Progenitor cell of endocrine pancreas (in vitro differentiated cells): ENCODE results near the gene INSIG2. TPM values are rescaled to one million over a fixed set of nuclear protein-coding genes. Genes with fewer than 3 reads are reported as not detected.

Experiments used
- DNase-seq: peaks from one replicate; pipeline ENCODE4 v3.0.0; 2021; ENCODE audit warnings: low spot score; ENCODE audit not compliant: unreplicated experiment
- H3K27ac Mint-ChIP-seq: 2 replicates; pipeline ENCODE4 v1.8.0; 2021; ENCODE audit warnings: mild to moderate bottlenecking, moderate library complexity, mixed read lengths
- H3K27me3 Mint-ChIP-seq: 2 replicates; pipeline ENCODE4 v1.8.0; 2021; ENCODE audit warnings: mixed read lengths
- H3K36me3 Mint-ChIP-seq: 2 replicates; pipeline ENCODE4 v1.8.0; 2022; ENCODE audit warnings: mixed read lengths; ENCODE audit not compliant: insufficient read depth
- H3K4me1 Mint-ChIP-seq: 2 replicates; pipeline ENCODE4 v1.8.0; 2021; ENCODE audit warnings: low read depth, mixed read lengths
- H3K4me3 Mint-ChIP-seq: 2 replicates; pipeline ENCODE4 v1.8.0; 2021; ENCODE audit warnings: low read depth, mild to moderate bottlenecking, moderate library complexity, mixed read lengths
- H3K9me3 Mint-ChIP-seq: 2 replicates; pipeline ENCODE4 v1.8.0; 2021; ENCODE audit warnings: low read depth, mixed read lengths
- CTCF ChIP-seq: fragments of 200-600 bp; sonication (generic); IDR thresholded peaks from one replicate; pipeline ENCODE4 v1.5.0; 2021; ENCODE audit warnings: antibody characterized with exemption, mild to moderate bottlenecking; ENCODE audit not compliant: unreplicated experiment
- total RNA-seq: library from RNA; stranded (reverse); gene quantifications from 2 replicates; pipeline ENCODE4 v1.2.1, GENCODE V29; 2021

Gene INSIG2
- total RNA-seq, 1 donor from 2014 or later = 34.3 TPM

- H3K27ac Mint-ChIP-seq = no peak overlapping the region
- no peak for DNase-seq
- H3K27me3 Mint-ChIP-seq = peaks cover 3% of the 10 kb centered on the region
- TF ChIP-seq CTCF = no peak
- H3K9me3 Mint-ChIP-seq = no peaks in the 10 kb centered on the region
- H3K4me1 Mint-ChIP-seq = peaks cover 13% of the 10 kb centered on the region
- no peaks in the 10 kb centered on the region for H3K36me3 Mint-ChIP-seq
- no peak overlapping the region for H3K4me3 Mint-ChIP-seq
Measured at GRCh38 chr2:118054213-118055008, 33.9 kb upstream of the INSIG2 start.

DNA sequence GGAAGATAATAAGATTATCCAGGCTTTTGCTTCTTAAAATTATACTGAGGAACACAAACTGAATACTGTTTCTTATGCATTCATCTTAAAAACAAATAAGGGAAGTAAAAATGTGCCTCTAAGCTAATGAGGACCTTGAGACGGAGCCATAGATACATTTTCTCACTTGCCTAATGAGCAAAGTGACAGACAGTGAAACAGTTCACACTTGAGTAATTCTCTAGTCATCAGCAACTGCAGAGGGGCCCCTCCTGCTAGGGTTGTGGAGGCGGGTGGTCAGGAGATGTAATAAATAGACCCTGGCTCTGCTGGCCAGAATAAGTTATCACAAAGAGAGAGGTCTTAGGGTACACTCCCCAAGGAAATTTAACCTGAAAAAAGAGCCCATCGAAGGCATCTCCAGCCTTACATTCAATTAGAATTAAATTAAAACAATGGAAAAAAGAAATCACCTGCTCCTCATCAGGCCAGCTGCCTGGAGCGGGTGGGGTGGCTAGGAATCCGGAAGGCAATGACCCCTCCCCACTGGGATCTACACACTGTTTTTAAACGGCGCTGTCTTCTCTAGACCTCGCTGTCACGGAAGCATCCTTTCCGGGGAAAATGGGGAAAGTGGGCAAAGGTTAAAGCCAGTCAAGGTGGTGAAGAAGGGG, 32.6 kb upstream of the INSIG2 start:
- Mint-ChIP-seq H3K27me3 (peaks cover 2% of the 10 kb centered on the region), H3K4me3 (no peak overlapping the region), H3K4me1 (peaks cover 9% of the 10 kb centered on the region), H3K27ac (no peak overlapping the region), H3K9me3 (no peaks in the 10 kb centered on the region), H3K36me3 (no peaks in the 10 kb centered on the region)
- DNase-seq = no peak
- no peak for TF ChIP-seq CTCF

GRCh38 chr2:118056165-118056534, 32.1 kb upstream of the INSIG2 start:
- Mint-ChIP-seq H3K27me3 (no peaks in the 10 kb centered on the region), H3K4me1 (peaks cover 7% of the 10 kb centered on the region), H3K27ac (no peak overlapping the region), H3K9me3 (no peaks in the 10 kb centered on the region), H3K36me3 (no peaks in the 10 kb centered on the region), H3K4me3 (no peak overlapping the region)
- no peak for DNase-seq
- no peak for TF ChIP-seq CTCF

DNA sequence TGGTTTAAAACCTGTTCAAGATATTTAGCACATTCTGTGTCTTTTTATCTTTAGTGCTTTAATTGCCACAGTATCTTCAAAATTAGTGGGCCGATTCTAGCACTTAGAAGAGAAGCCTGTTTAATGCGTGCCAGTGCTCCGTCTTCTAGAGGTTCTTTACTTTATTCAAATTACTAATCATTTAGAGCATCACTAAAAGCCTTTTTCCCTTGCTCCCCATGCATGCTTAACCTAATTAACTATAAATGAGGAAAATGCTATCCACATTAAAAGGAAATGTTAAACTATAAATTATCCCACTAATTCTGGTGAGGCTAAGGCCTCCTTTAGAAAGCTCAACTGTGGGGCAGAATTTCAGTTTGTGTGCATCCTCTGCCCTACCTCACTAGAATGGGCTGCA, 31.5 kb upstream of the INSIG2 start:
- peaks cover 7% of the 10 kb centered on the region for H3K4me1 Mint-ChIP-seq
- no peak for DNase-seq
- no peaks in the 10 kb centered on the region for H3K27me3 Mint-ChIP-seq
- TF ChIP-seq CTCF = no peak
- no peak overlapping the region for H3K27ac Mint-ChIP-seq
- H3K9me3 Mint-ChIP-seq = no peaks in the 10 kb centered on the region
- H3K36me3 Mint-ChIP-seq = no peaks in the 10 kb centered on the region
- no peak overlapping the region for H3K4me3 Mint-ChIP-seq

DNA sequence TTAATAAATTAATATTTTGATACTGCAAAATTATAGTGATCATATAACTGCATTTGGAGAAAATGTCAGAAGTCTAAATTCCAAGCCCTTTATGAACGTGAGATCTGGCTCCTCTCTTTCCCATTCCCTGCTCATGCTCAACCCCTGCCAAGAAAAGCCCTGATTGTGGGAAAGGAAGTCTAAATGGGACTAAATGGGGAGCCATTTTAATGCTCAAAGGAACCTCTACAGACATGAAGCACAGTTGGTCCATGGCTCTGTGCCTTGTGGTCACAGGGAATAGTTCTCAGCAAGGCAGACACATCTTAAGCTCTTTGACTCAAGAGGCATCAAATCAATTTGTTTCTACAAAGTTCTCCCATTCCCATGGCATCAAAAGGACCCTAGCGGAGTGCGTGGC, 29.3 kb upstream of the INSIG2 start:
- Mint-ChIP-seq H3K27me3 (no peaks in the 10 kb centered on the region), H3K9me3 (no peaks in the 10 kb centered on the region), H3K4me1 (peaks cover 2% of the 10 kb centered on the region), H3K27ac (no peak overlapping the region), H3K4me3 (no peak overlapping the region), H3K36me3 (no peaks in the 10 kb centered on the region)
- TF ChIP-seq CTCF = no peak
- no peak for DNase-seq
